Activated CD8-positive, alpha-beta memory T cell treated with anti-CD3 and anti-CD28 coated beads, Interleukin-2, amount 10 ng/mL, durations not matched to agents 7 days and 5 days (primary cell): ENCODE measurements around the gene ENTREP3. TPM values are rescaled to one million over a fixed set of nuclear protein-coding genes. Genes with fewer than 3 reads are reported as not detected.
A peak's percentile ranks its signal among the peaks of the same experiment; 100 is the strongest.
"Not testable (repeated sequence)": the region's sequence is repeated elsewhere in the genome, so short reads cannot be mapped to it uniquely, and the experiment has no call there.

ENCODE experiments used
- ATAC-seq: fragments of 150-1000 bp; cut with Tn5 transposase; one replicate; pipeline ENCODE4 v1.10.0; 2021; ENCODE audit warnings: moderate library complexity
- CTCF ChIA-PET: fragments of 350-600 bp; sonication (Branson Sonifier 250); formaldehyde crosslinking; loops from one replicate; lab custom pipeline; 2021; ENCODE audit warnings: antibody characterized with exemption; lab: Charles Lee
- DNase-seq: peaks from one replicate; pipeline ENCODE4 v3.0.0-alpha.2; 2020
- H3K27ac Mint-ChIP-seq: one replicate; pipeline ENCODE4 v1.8.0; 2021; ENCODE audit warnings: mild to moderate bottlenecking, mixed read lengths
- H3K27me3 Mint-ChIP-seq: one replicate; pipeline ENCODE4 v1.8.0; 2021; ENCODE audit warnings: mixed read lengths
- H3K36me3 Mint-ChIP-seq: one replicate; pipeline ENCODE4 v1.8.0; 2021; ENCODE audit warnings: mild to moderate bottlenecking, mixed read lengths
- H3K4me1 Mint-ChIP-seq: one replicate; pipeline ENCODE4 v1.8.0; 2021; ENCODE audit warnings: mixed read lengths
- H3K4me3 Mint-ChIP-seq: one replicate; pipeline ENCODE4 v1.8.0; 2021; ENCODE audit warnings: mild to moderate bottlenecking, moderate library complexity, mixed read lengths
- H3K9me3 Mint-ChIP-seq: one replicate; pipeline ENCODE4 v1.8.0; 2022; ENCODE audit warnings: low read depth, mixed read lengths
- total RNA-seq, 2 experiments: library from RNA; stranded (reverse); gene quantifications; one replicate each; pipeline ENCODE4 v1.2.3, GENCODE V29; 2021

ENTREP3 gene
- total RNA-seq, 2 experiments from 2014 or later, result 30.7 to 32.3 TPM

DNA sequence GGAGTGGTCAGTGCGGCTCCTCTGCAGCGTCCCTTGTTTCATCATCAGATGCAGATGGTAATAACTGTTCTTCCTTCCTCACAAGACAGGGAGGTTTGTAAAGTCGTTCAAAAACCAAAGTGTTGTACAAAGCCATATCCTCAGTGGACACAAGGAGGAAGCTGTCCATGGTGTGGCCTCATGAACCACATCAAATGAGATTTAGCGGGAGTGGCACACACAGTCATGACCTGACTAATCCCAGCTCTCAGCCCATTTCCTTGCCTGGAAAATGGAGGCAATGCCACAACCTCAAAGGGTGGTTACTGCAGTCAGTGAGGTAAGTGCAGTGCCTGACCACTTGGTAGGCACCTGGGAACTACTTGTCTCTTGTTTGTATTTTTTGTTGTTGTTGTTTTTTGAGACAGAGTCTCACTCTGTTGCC, 13.4 kb downstream of the ENTREP3 start:
- Mint-ChIP-seq H3K27ac (peak overlapping the region; percentile 86), H3K4me3 (peak overlapping the region; percentile 46), H3K36me3 (peaks cover 14% of the 10 kb centered on the region), H3K27me3 (peaks cover 3% of the 10 kb centered on the region), H3K9me3 (no peaks in the 10 kb centered on the region), H3K4me1 (peaks cover 52% of the 10 kb centered on the region)
- no peak for ATAC-seq
- CTCF ChIA-PET, result interaction anchor here (0.6 to 6.5 kb wide), 9 partner anchors 9 to 1585 kb away, joined by 3 to 41 read pairs (median 5); partner anchors contain the start of genes KRTCAP2, MTX1, SCAMP3 and THBS3
- DNase-seq, result no peak

DNA sequence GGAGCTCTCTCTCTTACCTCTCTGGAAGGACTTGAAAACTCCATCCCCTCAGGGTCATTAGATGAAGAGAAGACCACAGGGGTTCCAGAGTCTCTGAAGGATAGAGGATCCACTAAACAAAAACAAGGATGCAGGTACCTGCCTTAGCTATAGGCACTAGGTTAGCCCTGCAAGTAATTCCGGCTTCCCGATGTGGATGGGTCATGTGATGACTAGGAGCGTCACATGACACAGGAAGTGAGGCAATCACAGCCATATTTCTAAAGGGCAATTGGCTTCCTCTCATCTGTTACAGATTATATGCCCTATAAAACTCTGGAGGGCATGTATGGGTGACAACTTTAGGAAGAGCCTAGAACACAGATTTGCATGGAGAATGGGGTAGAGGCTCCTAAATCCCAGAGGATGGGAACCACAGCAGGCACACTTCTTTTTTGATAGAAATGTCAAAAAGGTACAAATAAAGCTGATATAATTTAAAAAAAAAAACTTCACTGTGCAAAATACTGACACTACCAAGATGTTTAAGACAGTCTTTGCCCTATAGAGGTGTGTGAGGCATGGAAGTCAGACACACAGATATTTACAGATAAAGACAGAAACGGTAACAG, 14.1 kb downstream of the ENTREP3 start:
- no peaks in the 10 kb centered on the region for H3K9me3 Mint-ChIP-seq
- peaks cover 16% of the 10 kb centered on the region for H3K36me3 Mint-ChIP-seq
- H3K4me3 Mint-ChIP-seq, result peak overlapping the region; percentile 84
- peak overlapping the region; percentile 86 for H3K27ac Mint-ChIP-seq
- peaks cover 52% of the 10 kb centered on the region for H3K4me1 Mint-ChIP-seq
- CTCF ChIA-PET, result interaction anchor here (0.6 to 5.4 kb wide), 9 partner anchors 9 to 1584 kb away, joined by 3 to 41 read pairs (median 4); partner anchors contain the start of genes KRTCAP2, MTX1, SCAMP3 and THBS3
- DNase-seq (peak; percentile 87), ATAC-seq (peak; percentile 32)
- peaks cover 3% of the 10 kb centered on the region for H3K27me3 Mint-ChIP-seq

DNA sequence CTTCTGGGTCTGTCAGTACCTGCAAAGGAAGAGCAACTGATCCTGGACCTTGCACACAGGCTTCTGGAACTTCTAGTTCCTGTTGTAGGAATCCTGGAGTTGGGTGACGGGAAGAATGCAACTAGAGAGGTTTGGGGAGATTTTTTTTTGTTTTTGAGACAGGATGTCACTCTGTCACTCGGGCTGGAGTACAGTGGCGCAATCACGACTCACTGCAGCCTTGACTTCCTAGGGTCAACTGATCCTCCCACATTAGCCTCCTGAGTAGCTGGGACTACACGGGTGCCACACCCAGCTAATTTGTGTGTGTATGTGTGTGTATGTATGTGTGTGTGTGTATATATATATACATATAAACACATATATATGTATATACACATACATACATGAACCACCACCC, 18.8 kb downstream of the ENTREP3 start:
- CTCF ChIA-PET, result interaction anchor here (1.0 to 1.1 kb wide), 3 partner anchors 8 to 15 kb away, joined by 3 to 6 read pairs (median 4); no protein-coding TSS in a partner anchor

DNA sequence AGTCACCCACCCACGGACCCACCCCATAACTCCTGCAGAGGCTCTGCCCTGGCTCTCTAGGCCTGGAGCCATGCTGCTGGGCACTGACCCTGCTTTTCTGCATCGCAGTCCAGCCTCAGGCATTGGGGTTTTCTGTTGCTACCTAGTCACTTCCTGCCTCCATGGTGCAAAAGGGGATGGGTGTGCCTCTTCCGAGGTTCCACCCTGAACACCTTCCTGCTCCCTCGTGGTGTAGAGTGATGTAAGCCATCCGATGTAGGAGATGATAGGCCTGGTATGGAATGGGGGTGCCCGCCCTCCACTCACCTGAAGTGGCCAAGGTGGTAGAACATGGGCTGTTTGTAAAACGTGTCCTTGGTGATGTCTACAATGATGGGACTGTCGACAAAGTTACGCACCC, 19.9 kb downstream of the ENTREP3 start:
- peaks cover 18% of the 10 kb centered on the region for H3K4me1 Mint-ChIP-seq
- H3K36me3 Mint-ChIP-seq, result peaks cover 17% of the 10 kb centered on the region
- not testable (repeated sequence) for H3K9me3 Mint-ChIP-seq, H3K27me3 Mint-ChIP-seq, H3K4me3 Mint-ChIP-seq, ATAC-seq, DNase-seq
- CTCF ChIA-PET, result interaction anchor here (1.0 kb wide), 1 partner anchor 8 kb away, joined by 4 read pairs; no protein-coding TSS in a partner anchor
- peak overlapping the region; percentile 70 for H3K27ac Mint-ChIP-seq

More for the DNA sequence above, 18.8 kb downstream of the ENTREP3 start:
- Mint-ChIP-seq H3K9me3 (no peaks in the 10 kb centered on the region), H3K36me3 (peaks cover 19% of the 10 kb centered on the region), H3K4me3 (no peak overlapping the region), H3K27ac (no peak overlapping the region), H3K27me3 (no peaks in the 10 kb centered on the region), H3K4me1 (peaks cover 28% of the 10 kb centered on the region)
- ATAC-seq (no peak), DNase-seq (no peak)

DNA sequence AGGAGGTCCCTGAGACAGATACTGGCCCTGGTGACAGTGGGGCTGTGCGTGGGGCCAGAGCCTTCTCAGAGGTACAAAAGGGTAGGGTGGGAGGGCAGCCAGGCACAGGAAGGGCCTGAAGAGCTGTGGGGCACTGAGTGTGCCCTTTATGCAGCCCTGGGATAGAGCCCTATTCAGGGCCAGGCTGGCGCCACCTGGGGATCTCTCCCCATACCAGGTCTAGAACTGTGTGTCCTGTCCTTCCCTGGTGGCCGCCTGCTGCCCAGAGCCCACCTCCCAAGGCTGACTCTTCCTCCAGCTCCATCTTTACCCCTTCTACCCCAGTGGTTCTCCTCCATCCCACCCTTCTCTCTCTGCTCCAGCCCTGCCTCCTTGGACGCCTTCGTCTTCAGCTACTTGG, 21.8 kb downstream of the ENTREP3 start:
- H3K4me3 Mint-ChIP-seq, H3K27ac Mint-ChIP-seq, H3K9me3 Mint-ChIP-seq, DNase-seq, H3K27me3 Mint-ChIP-seq, CTCF ChIA-PET, ATAC-seq: not testable (repeated sequence)
- H3K4me1 Mint-ChIP-seq, result peaks cover 12% of the 10 kb centered on the region
- peaks cover 17% of the 10 kb centered on the region for H3K36me3 Mint-ChIP-seq

DNA sequence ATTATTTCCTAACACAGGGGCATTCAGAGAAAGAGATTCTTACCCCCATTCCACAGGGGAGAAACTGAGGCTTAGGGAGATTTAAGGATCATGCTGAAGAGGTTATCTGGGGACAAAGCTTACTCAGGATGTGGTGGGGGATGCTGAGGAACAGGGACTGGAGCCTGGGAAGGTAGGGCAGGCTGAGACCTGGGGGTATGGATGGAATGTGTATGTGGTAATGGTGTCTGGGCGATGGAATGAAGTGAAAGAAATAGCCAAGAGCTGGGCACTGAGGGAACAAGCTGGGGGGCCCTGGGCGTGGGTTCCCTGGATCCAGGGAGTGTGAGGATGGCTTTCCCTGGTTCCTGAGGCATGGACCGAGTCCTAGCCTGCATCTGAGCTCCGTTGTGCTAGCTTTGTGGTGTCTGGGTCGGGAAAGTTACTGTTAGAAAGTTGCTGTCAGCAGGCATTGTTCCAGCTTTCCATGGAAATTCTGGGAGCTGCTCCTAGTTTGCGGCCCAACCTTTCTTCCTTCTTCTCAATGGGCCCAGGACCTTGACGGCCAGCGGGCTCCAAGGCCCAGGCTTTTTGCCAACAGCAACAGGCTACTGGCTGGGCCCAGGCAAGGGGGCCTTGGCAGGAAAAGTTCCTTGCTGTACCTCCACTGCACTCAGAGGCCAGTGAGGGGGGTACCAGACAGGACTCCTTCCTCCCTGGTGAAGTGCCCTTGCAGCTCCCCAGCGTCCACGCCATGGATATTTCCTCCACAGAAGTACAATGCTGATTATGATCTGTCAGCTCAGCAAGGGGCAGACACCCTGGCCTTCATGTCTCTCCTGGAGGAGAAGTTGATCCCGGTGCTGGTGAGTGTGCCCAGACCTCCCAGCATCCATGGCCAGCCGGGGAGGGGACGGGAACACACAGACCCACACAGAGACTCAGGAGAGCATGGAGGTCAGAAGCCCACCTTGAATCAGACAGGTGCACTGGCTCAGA, 23.0 kb downstream of the ENTREP3 start:
- H3K27me3 Mint-ChIP-seq, H3K4me3 Mint-ChIP-seq, H3K27ac Mint-ChIP-seq, H3K9me3 Mint-ChIP-seq, DNase-seq, ATAC-seq: not testable (repeated sequence)
- CTCF ChIA-PET, result interaction anchor here (1.0 kb wide), 1 partner anchor 19 kb away, joined by 4 read pairs; no protein-coding TSS in a partner anchor
- H3K36me3 Mint-ChIP-seq, result peaks cover 15% of the 10 kb centered on the region
- H3K4me1 Mint-ChIP-seq, result peaks cover 22% of the 10 kb centered on the region

DNA sequence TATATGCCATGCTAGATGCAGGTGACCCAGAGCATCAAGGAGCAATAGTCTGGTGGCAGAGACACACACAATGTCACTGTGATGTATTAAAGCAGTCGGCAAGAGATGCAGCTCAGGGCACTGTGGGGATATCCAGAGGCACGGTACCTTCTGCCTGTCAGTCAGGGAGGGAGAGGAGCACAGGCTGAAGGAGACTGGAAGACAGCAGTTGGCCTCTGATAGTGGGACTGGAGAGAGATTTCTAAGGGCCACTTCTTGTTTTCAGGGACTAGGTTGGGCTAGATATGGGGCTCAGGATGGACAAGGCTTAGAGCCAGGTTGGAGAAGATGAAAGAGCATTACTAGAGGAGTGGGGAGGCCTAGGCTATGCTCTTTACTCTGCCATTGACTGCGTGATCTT, 24.0 kb downstream of the ENTREP3 start:
- DNase-seq, H3K4me3 Mint-ChIP-seq, H3K27ac Mint-ChIP-seq, H3K27me3 Mint-ChIP-seq, H3K9me3 Mint-ChIP-seq, ATAC-seq: not testable (repeated sequence)
- H3K36me3 Mint-ChIP-seq, result peaks cover 10% of the 10 kb centered on the region
- CTCF ChIA-PET, result interaction anchor here (1.0 kb wide), 1 partner anchor 20 kb away, joined by 4 read pairs; no protein-coding TSS in a partner anchor
- peaks cover 29% of the 10 kb centered on the region for H3K4me1 Mint-ChIP-seq

DNA sequence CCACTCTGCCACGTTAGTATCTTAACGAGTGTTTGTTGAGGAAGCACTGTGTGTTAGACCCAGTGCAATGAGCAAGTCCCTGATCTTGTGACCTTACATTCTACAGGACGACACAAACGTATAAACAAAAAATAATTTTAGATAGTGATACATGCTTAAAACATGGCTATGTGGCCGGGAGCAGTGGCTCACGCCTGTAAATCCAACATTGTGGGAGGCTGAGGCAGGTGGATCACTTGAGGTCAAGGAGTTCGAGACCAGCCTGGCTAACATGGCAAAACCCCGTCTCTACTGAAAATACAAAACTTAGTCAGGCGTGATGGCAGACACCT, 27.2 kb downstream of the ENTREP3 start:
- ATAC-seq, result no peak

DNA sequence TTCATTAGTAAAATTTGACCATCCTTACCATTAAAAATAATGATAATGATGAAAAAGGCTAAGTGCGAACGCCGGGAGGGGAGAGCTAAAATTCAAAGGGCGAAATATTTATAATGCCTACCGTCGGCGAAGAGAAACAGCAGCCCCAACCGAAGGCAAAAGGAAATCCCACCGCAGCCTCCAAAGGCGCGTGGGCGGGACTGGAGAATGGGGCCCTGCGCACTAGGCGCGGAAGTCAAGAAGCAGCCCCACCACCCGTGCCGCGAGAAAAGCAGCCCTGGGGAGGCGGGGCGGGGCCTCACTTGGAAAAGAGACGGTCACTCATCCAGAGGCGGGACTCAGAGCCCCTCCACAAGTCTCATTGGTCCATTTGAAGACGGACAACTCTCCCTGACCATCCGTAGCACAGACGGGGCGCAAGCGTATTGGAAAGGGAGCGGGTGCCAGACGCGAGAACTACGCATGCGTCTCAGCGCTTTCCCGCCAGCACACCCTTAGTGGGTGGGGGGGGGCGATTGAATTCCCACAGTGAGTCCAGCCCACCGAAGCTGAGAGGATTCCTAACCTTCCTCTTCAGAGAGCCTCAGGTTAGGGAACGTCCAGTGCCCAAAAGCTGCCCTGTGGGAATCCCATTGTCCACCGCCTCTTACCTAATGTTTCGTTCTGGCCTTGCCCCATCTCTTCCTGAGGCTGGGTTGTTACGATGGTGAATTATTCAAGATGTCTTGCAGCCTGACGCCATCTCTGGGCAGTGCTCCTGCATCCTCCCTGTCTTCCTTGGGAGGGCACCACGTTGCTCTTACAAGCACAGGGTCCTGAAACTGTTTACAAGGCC, 27.8 kb downstream of the ENTREP3 start:
- DNase-seq, result peak; percentile 100
- H3K27ac Mint-ChIP-seq, result peak overlapping the region; percentile 98
- CTCF ChIA-PET, result interaction anchor here (0.6 to 6.8 kb wide), 16 partner anchors 8 to 393 kb away, joined by 3 to 77 read pairs (median 6); partner anchors contain the start of genes KRTCAP2, MTX1 and THBS3
- peak; percentile 97 for ATAC-seq
- H3K27me3 Mint-ChIP-seq, result no peaks in the 10 kb centered on the region
- peaks cover 41% of the 10 kb centered on the region for H3K4me1 Mint-ChIP-seq
- H3K36me3 Mint-ChIP-seq, result peaks cover 4% of the 10 kb centered on the region
- H3K4me3 Mint-ChIP-seq, result peak overlapping the region; percentile 98
- no peaks in the 10 kb centered on the region for H3K9me3 Mint-ChIP-seq

More for the DNA sequence above, 27.2 kb downstream of the ENTREP3 start:
- peaks cover 4% of the 10 kb centered on the region for H3K36me3 Mint-ChIP-seq
- no peak for DNase-seq
- H3K27me3 Mint-ChIP-seq, result no peaks in the 10 kb centered on the region
- H3K27ac Mint-ChIP-seq, result peak overlapping the region; percentile 98
- H3K4me1 Mint-ChIP-seq, result peaks cover 41% of the 10 kb centered on the region
- CTCF ChIA-PET, result interaction anchor here (1.1 to 6.8 kb wide), 11 partner anchors 8 to 96 kb away, joined by 3 to 77 read pairs (median 8); partner anchors contain the start of genes KRTCAP2, MTX1 and THBS3
- H3K9me3 Mint-ChIP-seq, result no peaks in the 10 kb centered on the region
- H3K4me3 Mint-ChIP-seq, result peak overlapping the region; percentile 98

DNA sequence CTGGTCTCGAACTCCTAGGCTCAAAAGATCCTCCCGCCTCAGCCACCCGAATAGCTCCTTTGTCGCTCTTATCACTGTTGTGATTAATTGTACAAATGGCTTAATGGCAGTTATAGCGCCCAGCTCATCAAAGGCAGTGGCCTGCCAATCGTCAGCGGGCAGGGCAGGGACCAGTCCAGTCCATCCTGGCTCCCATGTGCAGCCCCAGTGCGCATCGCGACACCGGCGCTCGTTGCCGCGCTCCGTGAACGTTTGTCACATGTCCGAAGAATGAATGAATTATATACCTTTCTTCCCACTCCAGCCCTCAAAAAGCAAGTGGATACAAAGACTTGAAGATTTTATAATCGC, 28.4 kb downstream of the ENTREP3 start:
- peak; percentile 77 for DNase-seq
- Mint-ChIP-seq H3K4me1 (peaks cover 41% of the 10 kb centered on the region), H3K27ac (peak overlapping the region; percentile 98)

DNA sequence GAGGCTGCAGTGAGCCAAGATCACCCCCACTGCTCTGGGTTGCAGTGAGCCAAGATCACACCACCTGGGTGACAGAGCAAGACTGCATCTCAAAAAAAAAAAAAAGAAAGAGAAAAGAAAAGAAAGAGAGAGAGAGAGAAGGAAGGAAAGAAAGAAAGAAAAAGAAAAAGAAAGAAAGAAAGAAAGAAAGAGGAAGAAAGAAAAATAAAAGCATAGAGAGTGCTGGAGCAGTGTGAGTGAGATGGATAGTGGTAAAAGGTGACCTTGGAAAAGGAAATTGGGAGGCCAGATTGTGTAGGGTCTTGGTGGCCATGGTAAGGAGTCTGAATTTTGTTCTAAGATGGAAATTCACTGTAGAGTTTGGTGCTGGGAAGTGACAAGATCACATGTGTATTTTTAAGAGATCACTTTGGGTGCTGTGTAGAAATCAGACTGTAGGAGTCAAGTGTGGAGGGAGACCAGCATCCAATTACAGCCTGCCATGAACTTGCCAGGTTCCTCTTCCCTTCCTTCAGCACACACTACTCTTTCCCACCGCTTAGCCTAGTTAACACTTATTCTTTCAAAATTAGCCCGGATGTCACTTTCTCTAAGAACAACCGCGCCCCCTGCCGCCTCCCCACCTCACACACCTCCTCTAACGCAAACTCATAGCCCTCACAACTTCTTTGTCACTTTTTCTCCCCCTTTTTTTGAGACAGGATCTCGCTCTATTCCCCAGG, 28.9 kb downstream of the ENTREP3 start:
- Mint-ChIP-seq H3K4me3 (peak overlapping the region; percentile 98), H3K9me3 (no peaks in the 10 kb centered on the region), H3K36me3 (peaks cover 4% of the 10 kb centered on the region), H3K4me1 (peaks cover 41% of the 10 kb centered on the region), H3K27ac (peak overlapping the region; percentile 98), H3K27me3 (no peaks in the 10 kb centered on the region)
- CTCF ChIA-PET, result interaction anchor here (0.6 to 6.8 kb wide), 16 partner anchors 10 to 394 kb away, joined by 3 to 77 read pairs (median 6); partner anchors contain the start of genes KRTCAP2, MTX1 and THBS3
- ATAC-seq (peak; percentile 46), DNase-seq (peak; percentile 91)

More for the DNA sequence above, 28.4 kb downstream of the ENTREP3 start:
- CTCF ChIA-PET, result interaction anchor here (0.6 to 6.8 kb wide), 15 partner anchors 9 to 393 kb away, joined by 3 to 77 read pairs (median 6); partner anchors contain the start of genes KRTCAP2, MTX1 and THBS3
- Mint-ChIP-seq H3K36me3 (peaks cover 4% of the 10 kb centered on the region), H3K9me3 (no peaks in the 10 kb centered on the region), H3K27me3 (no peaks in the 10 kb centered on the region), H3K4me3 (peak overlapping the region; percentile 98)
- peak; percentile 43 for ATAC-seq
